Left lung (tissue), 10 donors: ENCODE results near the gene FRMD4A. TPM values are rescaled to one million over a fixed set of nuclear protein-coding genes. Genes with fewer than 3 reads are reported as not detected.

ENCODE experiments used
- ATAC-seq: fragments of 200-7000 bp; cut with Tn5 transposase; one replicate; pipeline ENCODE4 v1.9.1; 2020; ENCODE audit warnings: moderate library complexity
- DNase-seq, 4 donors: peaks; one replicate each; pipeline ENCODE4 v3.0.0-alpha.2; 2013 to 2020
- H3K27ac ChIP-seq, 2 donors: fragments of 200-600 bp; sonication (generic) in 1 of 2; one replicate each; pipeline versions ENCODE4 v1.5.0 to v1.8.0; 2020 to 2021
- H3K27me3 ChIP-seq, 2 donors: fragments of 200-600 bp; sonication (generic) in 1 of 2; one replicate each; pipeline versions ENCODE4 v1.5.0 to v1.8.0; 2020 to 2021
- H3K36me3 ChIP-seq, 2 donors: fragments of 200-600 bp; sonication (generic) in 1 of 2; one replicate each; pipeline versions ENCODE4 v1.5.0 to v1.8.0; 2020 to 2021
- H3K4me1 ChIP-seq, 2 donors: fragments of 200-600 bp; one replicate each; pipeline ENCODE4 v1.8.0; 2021
- H3K4me3 ChIP-seq, 2 donors: fragments of 200-600 bp; sonication (generic) in 1 of 2; one replicate each; pipeline versions ENCODE4 v1.5.0 to v1.8.0; 2020 to 2021; ENCODE audit warnings: mild to moderate bottlenecking in 1 of 2
- H3K9me3 ChIP-seq, 2 donors: fragments of 200-600 bp; sonication (generic) in 1 of 2; one replicate each; pipeline versions ENCODE4 v1.5.0 to v1.8.0; 2020 to 2021
- intact Hi-C, 2 donors: fragments of 100-400 bp; cut with DNase I; formaldehyde crosslinking; loops; one replicate each; pipeline versions ENCODE4 v1.11.2 to v1.14.2; 2022
- polyA plus RNA-seq, 6 donors: library from polyadenylated mRNA; unstranded; fragments of 120-200 nt; gene quantifications; one replicate each; pipeline ENCODE4 v1.2.1, GENCODE V29; 2013; ENCODE audit not compliant: insufficient read length in 6 of 6
- total RNA-seq, 2 donors: library from RNA; stranded (reverse); fragmentation: NEBNext Ultra II Directional; extraction: Animal tissue kit (Norgen Biotek cat#: 25700); gene quantifications; one replicate each; pipeline ENCODE4 v1.2.1, GENCODE V29; 2021
- TF ChIP-seq, protein P1 (sequence below), 2 donors: fragments of 200-600 bp; sonication (generic) in 1 of 2; IDR thresholded peaks; one replicate each; pipeline versions ENCODE4 v1.5.0 to v1.8.0; 2021; ENCODE audit warnings: antibody characterized with exemption in 2 of 2
- donor health status: DM: no; HTN: yes; CAD: no.
- donor health status: DM: no; HTN: no; CAD: no.

Gene FRMD4A
- total and polyA plus RNA-seq, 8 donors: 33.9 to 62.8 (median 57.0) TPM

DNA sequence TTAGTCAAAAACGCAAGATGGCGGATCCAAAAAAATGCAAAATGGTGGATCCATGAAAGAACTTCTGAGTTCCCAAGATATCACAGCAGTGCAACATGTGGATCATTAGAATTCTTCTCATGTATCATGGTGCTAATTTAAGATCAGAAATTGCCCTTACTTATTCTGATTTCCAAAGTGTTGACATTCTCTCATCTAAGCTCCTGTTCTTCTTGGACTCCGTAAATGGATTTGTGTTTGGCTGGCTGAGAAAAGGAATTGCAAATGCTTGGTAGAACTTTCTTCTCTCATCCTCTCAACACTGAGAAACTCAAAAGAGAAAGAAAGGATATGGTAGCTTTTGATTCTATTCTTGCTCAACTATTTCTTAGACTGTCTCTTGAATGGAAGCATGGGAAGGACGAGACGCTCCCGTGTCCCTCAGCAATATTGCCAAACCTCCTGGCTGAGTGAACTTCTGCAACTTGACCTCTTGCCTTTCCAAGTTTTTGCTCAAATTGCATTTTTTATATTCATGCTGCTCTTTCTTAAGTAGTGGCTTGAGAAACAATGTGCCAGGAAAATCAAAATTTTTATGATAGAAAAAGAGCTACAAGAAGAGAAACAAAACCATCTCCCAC is 44.7 kb downstream of the FRMD4A start:
- no peaks in the 10 kb centered on the region for H3K36me3 ChIP-seq
- H3K4me1 ChIP-seq: no peaks in the 10 kb centered on the region
- DNase-seq (peak in 1 of 4 donors; percentile 46), ATAC-seq (no peak)
- intact Hi-C loops: no loop called here
- TF ChIP-seq, protein P1, sequence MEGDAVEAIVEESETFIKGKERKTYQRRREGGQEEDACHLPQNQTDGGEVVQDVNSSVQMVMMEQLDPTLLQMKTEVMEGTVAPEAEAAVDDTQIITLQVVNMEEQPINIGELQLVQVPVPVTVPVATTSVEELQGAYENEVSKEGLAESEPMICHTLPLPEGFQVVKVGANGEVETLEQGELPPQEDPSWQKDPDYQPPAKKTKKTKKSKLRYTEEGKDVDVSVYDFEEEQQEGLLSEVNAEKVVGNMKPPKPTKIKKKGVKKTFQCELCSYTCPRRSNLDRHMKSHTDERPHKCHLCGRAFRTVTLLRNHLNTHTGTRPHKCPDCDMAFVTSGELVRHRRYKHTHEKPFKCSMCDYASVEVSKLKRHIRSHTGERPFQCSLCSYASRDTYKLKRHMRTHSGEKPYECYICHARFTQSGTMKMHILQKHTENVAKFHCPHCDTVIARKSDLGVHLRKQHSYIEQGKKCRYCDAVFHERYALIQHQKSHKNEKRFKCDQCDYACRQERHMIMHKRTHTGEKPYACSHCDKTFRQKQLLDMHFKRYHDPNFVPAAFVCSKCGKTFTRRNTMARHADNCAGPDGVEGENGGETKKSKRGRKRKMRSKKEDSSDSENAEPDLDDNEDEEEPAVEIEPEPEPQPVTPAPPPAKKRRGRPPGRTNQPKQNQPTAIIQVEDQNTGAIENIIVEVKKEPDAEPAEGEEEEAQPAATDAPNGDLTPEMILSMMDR (IDR thresholded peaks at IDR 0.05): no peak
- no peak overlapping the region for H3K27ac ChIP-seq
- no peak overlapping the region for H3K4me3 ChIP-seq
- H3K9me3 ChIP-seq: peaks cover 0 to 10% of the 10 kb centered on the region in 2 donors
- H3K27me3 ChIP-seq: no peaks in the 10 kb centered on the region

DNA sequence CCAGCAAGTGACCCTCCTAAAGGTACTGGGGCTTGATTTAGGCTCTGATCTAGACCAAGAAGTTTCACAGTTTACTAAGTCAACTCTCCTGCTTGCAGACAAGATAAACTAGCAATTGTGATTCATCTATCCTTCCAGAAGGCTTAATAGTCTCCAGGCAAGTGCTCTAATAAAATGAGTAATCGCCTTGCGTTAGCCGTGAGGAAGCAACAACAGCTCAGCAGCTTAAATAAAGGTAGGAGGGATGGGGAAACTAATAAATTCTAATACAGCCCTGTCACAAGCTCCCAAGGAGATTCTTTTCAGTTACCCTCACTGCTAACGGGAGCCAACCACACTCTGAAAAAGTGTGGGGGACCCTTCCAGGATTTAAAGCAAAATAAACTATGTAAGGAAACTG is 48.4 kb downstream of the FRMD4A start:
- Histone ChIP-seq H3K27me3 (no peaks in the 10 kb centered on the region), H3K9me3 (no peaks in the 10 kb centered on the region), H3K4me1 (no peaks in the 10 kb centered on the region), H3K36me3 (no peaks in the 10 kb centered on the region), H3K27ac (no peak overlapping the region), H3K4me3 (no peak overlapping the region)
- no peak for DNase-seq
- no peak for ATAC-seq
- intact Hi-C loops: no loop called here
- TF ChIP-seq, protein P1 (IDR thresholded peaks at IDR 0.05): no peak

DNA sequence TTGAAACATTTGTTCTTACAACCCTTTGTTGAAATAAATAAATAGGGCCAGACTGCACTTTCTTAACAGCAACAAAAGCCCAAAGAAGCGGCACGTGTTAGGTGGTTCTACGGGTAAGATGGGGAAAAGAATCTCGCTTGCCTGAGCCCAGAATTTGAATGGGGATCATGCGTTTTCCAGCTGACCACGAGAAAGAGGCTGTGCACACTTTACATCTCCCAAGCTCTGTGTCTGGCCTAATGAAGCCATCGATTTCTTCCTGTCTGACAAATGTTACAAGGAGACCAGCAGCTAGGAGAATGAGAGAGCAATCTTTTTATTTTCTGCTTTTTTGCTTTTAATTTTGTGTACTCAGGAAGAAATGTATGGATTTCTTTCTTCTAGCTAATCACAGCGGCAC is 52.2 kb downstream of the FRMD4A start:
- Histone ChIP-seq H3K36me3 (no peaks in the 10 kb centered on the region), H3K4me1 (no peaks in the 10 kb centered on the region), H3K4me3 (no peak overlapping the region), H3K27ac (no peak overlapping the region), H3K27me3 (no peaks in the 10 kb centered on the region), H3K9me3 (no peaks in the 10 kb centered on the region)
- ATAC-seq: no peak
- no peak for DNase-seq
- TF ChIP-seq, protein P1 (IDR thresholded peaks at IDR 0.05): no peak
- intact Hi-C loops: no loop called here

DNA sequence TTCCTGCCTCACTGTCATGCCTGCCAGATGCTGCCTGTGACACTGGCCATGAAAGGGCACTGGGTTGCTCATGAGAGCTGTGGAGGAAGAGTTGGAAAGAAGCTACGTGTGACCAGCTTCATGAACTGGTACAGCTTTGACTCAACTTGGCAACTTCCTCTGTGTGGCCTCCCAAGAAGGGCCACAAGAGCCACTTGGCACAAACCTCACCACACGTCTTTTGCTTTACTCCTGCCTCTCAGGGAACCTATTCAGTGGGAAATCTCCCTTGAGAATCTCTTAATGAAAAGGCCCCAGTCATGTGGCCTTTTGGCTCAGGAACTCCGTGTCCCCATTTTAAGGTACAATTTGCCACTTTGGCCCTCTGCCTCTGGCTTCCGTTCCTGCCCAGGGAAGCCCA is 54.5 kb downstream of the FRMD4A start:
- no peaks in the 10 kb centered on the region for H3K9me3 ChIP-seq
- ATAC-seq: peak; percentile 51
- H3K27ac ChIP-seq: no peak overlapping the region
- H3K36me3 ChIP-seq: no peaks in the 10 kb centered on the region
- TF ChIP-seq, protein P1 (IDR thresholded peaks at IDR 0.05): no peak
- H3K4me3 ChIP-seq: no peak overlapping the region
- DNase-seq: no peak
- no peaks in the 10 kb centered on the region for H3K27me3 ChIP-seq
- intact Hi-C loops: no loop called here
- no peaks in the 10 kb centered on the region for H3K4me1 ChIP-seq

DNA sequence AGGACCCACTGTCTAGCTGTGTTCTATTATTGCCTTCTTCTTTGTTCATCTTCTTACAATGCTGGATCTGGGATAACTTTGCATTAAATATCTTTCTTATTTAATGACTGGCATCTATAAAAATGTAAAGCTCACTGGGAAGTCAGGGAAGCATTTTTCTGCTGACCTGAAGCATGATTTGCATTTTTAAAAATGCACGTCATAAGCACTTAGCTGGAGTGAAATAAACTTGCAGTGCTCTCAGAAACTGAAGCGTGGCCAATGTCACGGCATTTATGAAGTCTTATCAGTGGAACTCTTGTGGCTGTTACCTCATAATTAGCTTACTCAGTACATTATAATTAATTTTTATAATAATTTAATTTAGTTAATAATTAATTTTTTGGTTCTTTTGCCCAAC is 59.1 kb downstream of the FRMD4A start:
- DNase-seq: no peak
- Histone ChIP-seq H3K9me3 (peaks cover 0 to 3% of the 10 kb centered on the region in 2 donors), H3K4me1 (no peaks in the 10 kb centered on the region), H3K4me3 (no peak overlapping the region), H3K27me3 (no peaks in the 10 kb centered on the region), H3K36me3 (no peaks in the 10 kb centered on the region), H3K27ac (no peak overlapping the region)
- TF ChIP-seq, protein P1 (IDR thresholded peaks at IDR 0.05): no peak
- intact Hi-C loops: no loop called here
- no peak for ATAC-seq
